Measurements from ENCODE around the gene OGT.
"Not testable (repeated sequence)": the region's sequence is repeated elsewhere in the genome, so short reads cannot be mapped to it uniquely, and the experiment has no call there.

The OGT gene

DNA sequence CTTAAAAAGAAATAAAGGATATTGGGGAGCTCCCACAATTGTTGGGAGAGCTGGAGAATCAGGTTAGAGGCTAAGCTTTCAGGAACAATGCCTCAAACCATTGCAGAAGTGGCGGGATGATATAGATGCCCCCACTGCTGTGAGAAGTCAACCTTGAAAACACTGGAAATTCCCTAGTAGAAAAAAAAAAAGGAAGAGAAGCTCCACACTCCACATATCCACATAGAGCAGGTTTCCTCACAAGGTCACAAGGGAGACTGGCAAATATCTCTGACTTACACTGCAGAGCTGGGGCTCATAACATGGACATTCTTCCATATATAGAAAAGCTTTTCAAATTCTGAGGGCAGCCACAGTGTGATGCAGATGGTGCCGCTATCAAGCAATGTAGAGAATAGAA is 22.7 kb upstream of the OGT start (continued):
- TF ChIP-seq, protein P1, sequence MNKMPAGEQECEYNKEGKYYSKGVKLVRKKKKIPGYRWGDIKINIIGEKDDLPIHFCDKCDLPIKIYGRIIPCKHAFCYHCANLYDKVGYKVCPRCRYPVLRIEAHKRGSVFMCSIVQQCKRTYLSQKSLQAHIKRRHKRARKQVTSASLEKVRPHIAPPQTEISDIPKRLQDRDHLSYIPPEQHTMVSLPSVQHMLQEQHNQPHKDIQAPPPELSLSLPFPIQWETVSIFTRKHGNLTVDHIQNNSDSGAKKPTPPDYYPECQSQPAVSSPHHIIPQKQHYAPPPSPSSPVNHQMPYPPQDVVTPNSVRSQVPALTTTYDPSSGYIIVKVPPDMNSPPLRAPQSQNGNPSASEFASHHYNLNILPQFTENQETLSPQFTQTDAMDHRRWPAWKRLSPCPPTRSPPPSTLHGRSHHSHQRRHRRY (tag by site-specific recombination; IDR thresholded peaks at IDR 0.05) = no peak
- no peak for TF ChIP-seq ZNF416 (tag by site-specific recombination; IDR thresholded peaks at IDR 0.05)
- TF ChIP-seq SP7 (tag by site-specific recombination; IDR thresholded peaks at IDR 0.05) = no peak
- no peak for TF ChIP-seq ZNF610 (tag by site-specific recombination; IDR thresholded peaks at IDR 0.05; ENCODE audit: borderline replicate concordance)
- TF ChIP-seq KLF9 (tag by site-specific recombination; IDR thresholded peaks at IDR 0.05; ENCODE audit: low read depth) = no peak
- TF ChIP-seq, protein P2, sequence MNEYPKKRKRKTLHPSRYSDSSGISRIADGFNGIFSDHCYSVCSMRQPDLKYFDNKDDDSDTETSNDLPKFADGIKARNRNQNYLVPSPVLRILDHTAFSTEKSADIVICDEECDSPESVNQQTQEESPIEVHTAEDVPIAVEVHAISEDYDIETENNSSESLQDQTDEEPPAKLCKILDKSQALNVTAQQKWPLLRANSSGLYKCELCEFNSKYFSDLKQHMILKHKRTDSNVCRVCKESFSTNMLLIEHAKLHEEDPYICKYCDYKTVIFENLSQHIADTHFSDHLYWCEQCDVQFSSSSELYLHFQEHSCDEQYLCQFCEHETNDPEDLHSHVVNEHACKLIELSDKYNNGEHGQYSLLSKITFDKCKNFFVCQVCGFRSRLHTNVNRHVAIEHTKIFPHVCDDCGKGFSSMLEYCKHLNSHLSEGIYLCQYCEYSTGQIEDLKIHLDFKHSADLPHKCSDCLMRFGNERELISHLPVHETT (tag by site-specific recombination; IDR thresholded peaks at IDR 0.05) = no peak
- TF ChIP-seq MEIS1 (CRISPR knock-in tag; IDR thresholded peaks at IDR 0.05; ENCODE audit: borderline replicate concordance) = no peak
- TF ChIP-seq, protein P3, sequence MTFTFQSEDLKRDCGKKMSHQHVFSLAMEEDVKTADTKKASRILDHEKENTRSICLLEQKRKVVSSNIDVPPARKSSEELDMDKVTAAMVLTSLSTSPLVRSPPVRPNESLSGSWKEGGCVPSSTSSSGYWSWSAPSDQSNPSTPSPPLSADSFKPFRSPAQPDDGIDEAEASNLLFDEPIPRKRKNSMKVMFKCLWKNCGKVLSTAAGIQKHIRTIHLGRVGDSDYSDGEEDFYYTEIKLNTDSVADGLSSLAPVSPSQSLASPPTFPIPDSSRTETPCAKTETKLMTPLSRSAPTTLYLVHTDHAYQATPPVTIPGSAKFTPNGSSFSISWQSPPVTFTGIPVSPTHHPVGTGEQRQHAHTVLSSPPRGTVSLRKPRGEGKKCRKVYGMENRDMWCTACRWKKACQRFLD (tag by site-specific recombination; IDR thresholded peaks at IDR 0.05) = no peak
- TF ChIP-seq ZNF677 (tag by site-specific recombination; IDR thresholded peaks at IDR 0.05) = no peak
- TF ChIP-seq ZNF792 (tag by site-specific recombination; IDR thresholded peaks at IDR 0.05) = no peak
- TF ChIP-seq FEZF1 (tag by site-specific recombination; IDR thresholded peaks at IDR 0.05) = no peak
- no peak for TF ChIP-seq KLF16 (tag by site-specific recombination; IDR thresholded peaks at IDR 0.05)

DNA sequence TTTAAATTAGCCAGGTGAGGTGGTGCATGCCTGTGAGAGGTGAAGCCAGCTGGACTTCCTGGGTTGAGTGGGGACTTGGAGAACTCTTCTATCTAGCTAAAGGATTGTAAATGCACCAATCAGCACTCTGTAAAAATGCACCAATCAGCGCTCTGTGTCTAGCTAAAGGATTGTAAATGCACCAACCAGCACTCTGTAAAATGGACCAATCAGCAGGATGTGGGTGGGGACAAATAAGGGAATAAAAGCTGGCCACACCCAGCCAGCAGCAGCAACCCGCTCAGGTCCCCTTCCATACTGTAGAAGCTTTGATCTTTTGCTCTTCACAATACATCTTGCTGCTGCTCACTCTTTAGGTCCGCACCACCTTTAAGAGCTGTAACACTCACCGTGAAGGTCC is 19.2 kb upstream of the OGT start:
- CTCF ChIA-PET = not testable (repeated sequence)
- POLR2A ChIA-PET = interaction anchor here (1.4 kb wide), 1 partner anchor 19 kb away, joined by 3 read pairs; the partner anchor contains the start of gene OGT

DNA sequence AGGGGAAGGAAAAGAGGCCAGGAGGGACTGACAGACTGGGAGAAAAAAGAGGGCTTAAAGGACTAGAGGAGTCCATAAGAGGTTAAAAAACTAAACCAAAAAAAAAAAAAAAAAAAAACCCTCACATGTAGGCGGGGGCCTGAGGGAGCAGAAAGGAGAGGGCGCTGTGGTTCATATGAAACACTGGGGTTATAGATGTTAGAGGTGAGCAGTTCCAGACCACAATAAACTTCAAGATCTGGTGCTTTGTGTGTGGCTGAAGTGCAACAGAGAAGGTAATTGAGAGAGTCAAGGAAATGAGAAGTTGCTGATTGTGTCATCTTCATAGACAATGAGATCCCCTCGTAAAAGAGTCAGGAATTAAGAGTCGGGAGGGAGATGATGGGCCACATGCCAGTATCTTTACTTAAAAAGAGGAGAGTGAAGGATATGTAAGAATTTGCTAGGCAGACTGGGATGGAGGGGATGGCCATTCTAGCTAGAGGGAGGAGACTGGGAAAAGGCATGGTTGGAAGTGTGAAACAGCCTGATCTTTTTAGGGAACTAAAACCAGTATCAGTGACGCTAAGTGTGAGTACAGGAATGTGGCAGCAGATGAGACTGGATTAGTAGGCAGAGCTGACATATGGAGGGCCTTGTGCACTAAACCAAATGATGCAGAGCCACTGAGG is 18.4 kb upstream of the OGT start:
- Histone ChIP-seq H3K9me3 (ENCODE audit: control insufficient read depth, insufficient read depth, low read depth, low read length) (no peaks in the 10 kb centered on the region), H3K27ac (ENCODE audit: extremely low read depth, low read depth, low read length) (no peak overlapping the region), H3K36me3 (ENCODE audit: control insufficient read depth in 2 of 2, insufficient read depth in 1 of 2, low read length in 2 of 2) (no peaks in the 10 kb centered on the region), H3K4me1 (ENCODE audit: control insufficient read depth, insufficient read depth, low read length) (no peaks in the 10 kb centered on the region), H3K4me3 (ENCODE audit: low read depth, low read length) (no peak overlapping the region)
- ChIA-PET CTCF (no interaction called here), POLR2A (interaction anchor here (0.6 to 1.4 kb wide), 2 partner anchors 18 to 1360 kb away, joined by 3 to 9 read pairs; partner anchors contain the start of gene OGT)
- TF ChIP-seq, protein P4, sequence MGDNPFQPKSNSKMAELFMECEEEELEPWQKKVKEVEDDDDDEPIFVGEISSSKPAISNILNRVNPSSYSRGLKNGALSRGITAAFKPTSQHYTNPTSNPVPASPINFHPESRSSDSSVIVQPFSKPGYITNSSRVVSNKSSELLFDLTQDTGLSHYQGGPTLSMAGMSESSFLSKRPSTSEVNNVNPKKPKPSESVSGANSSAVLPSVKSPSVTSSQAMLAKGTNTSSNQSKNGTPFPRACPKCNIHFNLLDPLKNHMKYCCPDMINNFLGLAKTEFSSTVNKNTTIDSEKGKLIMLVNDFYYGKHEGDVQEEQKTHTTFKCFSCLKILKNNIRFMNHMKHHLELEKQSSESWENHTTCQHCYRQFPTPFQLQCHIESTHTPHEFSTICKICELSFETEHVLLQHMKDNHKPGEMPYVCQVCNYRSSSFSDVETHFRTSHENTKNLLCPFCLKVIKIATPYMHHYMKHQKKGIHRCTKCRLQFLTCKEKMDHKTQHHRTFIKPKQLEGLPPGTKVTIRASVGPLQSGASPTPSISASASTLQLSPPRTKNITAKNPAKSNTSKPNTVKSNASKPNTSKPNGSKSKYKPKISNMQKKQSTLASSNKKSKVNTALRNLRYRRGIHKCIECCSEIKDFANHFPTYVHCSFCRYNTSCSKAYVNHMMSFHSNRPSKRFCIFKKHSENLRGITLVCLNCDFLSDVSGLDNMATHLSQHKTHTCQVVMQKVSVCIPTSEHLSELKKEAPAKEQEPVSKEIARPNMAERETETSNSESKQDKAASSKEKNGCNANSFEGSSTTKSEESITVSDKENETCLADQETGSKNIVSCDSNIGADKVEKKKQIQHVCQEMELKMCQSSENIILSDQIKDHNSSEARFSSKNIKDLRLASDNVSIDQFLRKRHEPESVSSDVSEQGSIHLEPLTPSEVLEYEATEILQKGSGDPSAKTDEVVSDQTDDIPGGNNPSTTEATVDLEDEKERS (tag by site-specific recombination; IDR thresholded peaks at IDR 0.05) = no peak
- TF ChIP-seq MYNN (tag by site-specific recombination; IDR thresholded peaks at IDR 0.05; ENCODE audit: borderline replicate concordance) (no peak), ZFHX2 (tag by site-specific recombination; conservative IDR thresholded peaks at IDR 0.05) (peak; percentile 23; the same call in 1 of the 2 replicates), ZNF248 (tag by site-specific recombination; IDR thresholded peaks at IDR 0.05) (no peak), ZNF433 (tag by site-specific recombination; IDR thresholded peaks at IDR 0.05; ENCODE audit: low read depth) (no peak), EGR2 (tag by site-specific recombination; IDR thresholded peaks at IDR 0.05; ENCODE audit: low read depth) (0 out of 2 replicates have a peak, but pooled peaks have one; percentile 11), ZBTB1 (tag by site-specific recombination; IDR thresholded peaks at IDR 0.05) (no peak), ZNF311 (tag by site-specific recombination; IDR thresholded peaks at IDR 0.05; ENCODE audit: borderline replicate concordance) (no peak)
- TF ChIP-seq, protein P5, sequence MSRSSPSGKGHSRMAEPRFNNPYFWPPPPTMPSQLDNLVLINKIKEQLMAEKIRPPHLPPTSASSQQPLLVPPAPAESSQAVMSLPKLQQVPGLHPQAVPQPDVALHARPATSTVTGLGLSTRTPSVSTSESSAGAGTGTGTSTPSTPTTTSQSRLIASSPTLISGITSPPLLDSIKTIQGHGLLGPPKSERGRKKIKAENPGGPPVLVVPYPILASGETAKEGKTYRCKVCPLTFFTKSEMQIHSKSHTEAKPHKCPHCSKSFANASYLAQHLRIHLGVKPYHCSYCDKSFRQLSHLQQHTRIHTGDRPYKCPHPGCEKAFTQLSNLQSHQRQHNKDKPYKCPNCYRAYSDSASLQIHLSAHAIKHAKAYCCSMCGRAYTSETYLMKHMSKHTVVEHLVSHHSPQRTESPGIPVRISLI (tag by site-specific recombination; IDR thresholded peaks at IDR 0.05) = peak; percentile 32; the same call in 1 of the 2 replicates
- TF ChIP-seq, protein P6, sequence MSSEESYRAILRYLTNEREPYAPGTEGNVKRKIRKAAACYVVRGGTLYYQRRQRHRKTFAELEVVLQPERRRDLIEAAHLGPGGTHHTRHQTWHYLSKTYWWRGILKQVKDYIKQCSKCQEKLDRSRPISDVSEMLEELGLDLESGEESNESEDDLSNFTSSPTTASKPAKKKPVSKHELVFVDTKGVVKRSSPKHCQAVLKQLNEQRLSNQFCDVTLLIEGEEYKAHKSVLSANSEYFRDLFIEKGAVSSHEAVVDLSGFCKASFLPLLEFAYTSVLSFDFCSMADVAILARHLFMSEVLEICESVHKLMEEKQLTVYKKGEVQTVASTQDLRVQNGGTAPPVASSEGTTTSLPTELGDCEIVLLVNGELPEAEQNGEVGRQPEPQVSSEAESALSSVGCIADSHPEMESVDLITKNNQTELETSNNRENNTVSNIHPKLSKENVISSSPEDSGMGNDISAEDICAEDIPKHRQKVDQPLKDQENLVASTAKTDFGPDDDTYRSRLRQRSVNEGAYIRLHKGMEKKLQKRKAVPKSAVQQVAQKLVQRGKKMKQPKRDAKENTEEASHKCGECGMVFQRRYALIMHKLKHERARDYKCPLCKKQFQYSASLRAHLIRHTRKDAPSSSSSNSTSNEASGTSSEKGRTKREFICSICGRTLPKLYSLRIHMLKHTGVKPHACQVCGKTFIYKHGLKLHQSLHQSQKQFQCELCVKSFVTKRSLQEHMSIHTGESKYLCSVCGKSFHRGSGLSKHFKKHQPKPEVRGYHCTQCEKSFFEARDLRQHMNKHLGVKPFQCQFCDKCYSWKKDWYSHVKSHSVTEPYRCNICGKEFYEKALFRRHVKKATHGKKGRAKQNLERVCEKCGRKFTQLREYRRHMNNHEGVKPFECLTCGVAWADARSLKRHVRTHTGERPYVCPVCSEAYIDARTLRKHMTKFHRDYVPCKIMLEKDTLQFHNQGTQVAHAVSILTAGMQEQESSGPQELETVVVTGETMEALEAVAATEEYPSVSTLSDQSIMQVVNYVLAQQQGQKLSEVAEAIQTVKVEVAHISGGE (tag by site-specific recombination; conservative IDR thresholded peaks at IDR 0.05; ENCODE audit: low read depth) = no peak

More for the DNA sequence above, 19.2 kb upstream of the OGT start:
- H3K9me3 ChIP-seq (ENCODE audit: control insufficient read depth, insufficient read depth, low read depth, low read length); H3K36me3 ChIP-seq (ENCODE audit: control insufficient read depth in 2 of 2, insufficient read depth in 1 of 2, low read length in 2 of 2); H3K4me3 ChIP-seq (ENCODE audit: low read depth, low read length); H3K4me1 ChIP-seq (ENCODE audit: control insufficient read depth, insufficient read depth, low read length); H3K27ac ChIP-seq (ENCODE audit: extremely low read depth, low read depth, low read length): not testable (repeated sequence)

All from HEK293 (cell line).